Right lobe of liver (tissue), 6 donors: Measurements from ENCODE around the gene GFI1. TPM values are rescaled to one million over a fixed set of nuclear protein-coding genes. Genes with fewer than 3 reads are reported as not detected.

Source experiments
- ATAC-seq, 4 donors: fragments of 200-7000 bp; cut with Tn5 transposase; one replicate each; pipeline ENCODE4 v1.9.1; 2020; ENCODE audit warnings: mild to moderate bottlenecking in 4 of 4, moderate library complexity in 4 of 4
- DNase-seq, 3 donors: peaks; one replicate each; pipeline ENCODE4 v3.0.0-alpha.2; 2020
- H3K27ac ChIP-seq, 3 donors: fragments of 200-600 bp; one replicate each; pipeline ENCODE4 v1.8.0; 2022
- H3K27me3 ChIP-seq, 2 donors: fragments of 200-600 bp; one replicate each; pipeline ENCODE4 v1.8.0; 2022
- H3K36me3 ChIP-seq, 4 donors: fragments of 200-600 bp; sonication (generic) in 1 of 4; one replicate each; pipeline versions ENCODE4 v1.5.1 to v1.8.0; 2017 to 2022; ENCODE audit warnings: control low read depth in 1 of 4
- H3K4me1 ChIP-seq, 4 donors: fragments of 200-600 bp; sonication (generic) in 1 of 4; one replicate each; pipeline versions ENCODE4 v1.5.1 to v1.8.0; 2017 to 2022; ENCODE audit warnings: control low read depth in 1 of 4
- H3K4me3 ChIP-seq, 3 donors: fragments of 200-600 bp; one replicate each; pipeline ENCODE4 v1.8.0; 2022
- H3K9me3 ChIP-seq, 4 donors: fragments of 200-600 bp; sonication (generic) in 1 of 4; one replicate each; pipeline versions ENCODE4 v1.5.1 to v1.8.0; 2017 to 2022; ENCODE audit warnings: control low read depth in 1 of 4
- POLR2A ChIP-seq: fragments of 450-650 bp; IDR thresholded peaks from one replicate; pipeline ENCODE4 v1.6.1; 2017; ENCODE audit warnings: antibody characterized with exemption, mild to moderate bottlenecking
- WGBS: methylation state at CpG from one replicate; pipeline ENCODE4 v1.1.6; 2018; ENCODE audit warnings: low coverage, low lambda C conversion rate; ENCODE audit not compliant: insufficient coverage; ENCODE audit errors: missing lambda C conversion rate; 5-methylcytosine and 5-hydroxymethylcytosine counted together
- intact Hi-C, 2 donors: fragments of 100-400 bp; cut with DNase I; formaldehyde crosslinking; loops; one replicate each; pipeline versions ENCODE4 v1.11.2 to v1.14.1; 2022
- total RNA-seq, 6 experiments: library from RNA; depleted of rRNA in 2 of 6; stranded (reverse); fragments of >200 nt in 2 of 6; fragmentation: NEBNext Ultra II Directional in 3 of 6; extraction: Animal tissue kit (Norgen Biotek cat#: 25700) in 3 of 6; gene quantifications; one replicate each; pipeline versions ENCODE4 v1.1.0 to v1.2.4, GENCODE V29; 2016 to 2023
- TF ChIP-seq, protein P1 (sequence below), 4 donors: fragments of 200-600 bp in 3 of 4; fragments of 450-650 bp in 1 of 4; IDR thresholded peaks; one replicate each; pipeline versions ENCODE4 v1.5.1 to v1.8.0; 2016 to 2022; ENCODE audit warnings: antibody characterized with exemption in 4 of 4, mild to moderate bottlenecking in 2 of 4
- donor health status: DM: no; HTN: yes; CAD: no.
- donor health status: DM: no; HTN: no; CAD: no.
- donor health status: DM: no; HTN: no; CAD: no.
- donor health status: DM: no; HTN: yes; CAD: no.
- donor health status: DM: no; HTN: yes; CAD: no.

GFI1 gene
- total RNA-seq, 6 experiments from 2014 or later = 0.12 to 0.80 (median 0.42) TPM

DNA sequence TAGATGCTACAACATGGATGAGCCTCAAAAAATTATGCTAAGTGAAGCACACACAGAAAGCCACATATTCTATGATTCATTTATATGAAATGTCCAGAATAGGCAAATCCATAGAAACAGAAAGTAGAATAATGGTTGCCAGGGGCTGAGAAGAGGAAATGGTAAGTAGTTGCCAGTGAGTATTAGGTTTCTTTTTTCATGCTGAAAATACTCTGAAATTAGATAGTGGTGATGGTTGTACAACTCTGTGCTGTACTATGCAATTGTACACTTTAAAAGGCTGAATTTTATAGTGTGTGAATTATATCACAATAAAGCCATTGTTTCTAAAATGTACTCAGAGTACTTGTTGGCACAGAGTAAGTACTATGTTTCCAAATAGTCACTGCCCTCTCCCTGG lies 15.5 kb upstream of the GFI1 start:
- TF ChIP-seq, protein P1, sequence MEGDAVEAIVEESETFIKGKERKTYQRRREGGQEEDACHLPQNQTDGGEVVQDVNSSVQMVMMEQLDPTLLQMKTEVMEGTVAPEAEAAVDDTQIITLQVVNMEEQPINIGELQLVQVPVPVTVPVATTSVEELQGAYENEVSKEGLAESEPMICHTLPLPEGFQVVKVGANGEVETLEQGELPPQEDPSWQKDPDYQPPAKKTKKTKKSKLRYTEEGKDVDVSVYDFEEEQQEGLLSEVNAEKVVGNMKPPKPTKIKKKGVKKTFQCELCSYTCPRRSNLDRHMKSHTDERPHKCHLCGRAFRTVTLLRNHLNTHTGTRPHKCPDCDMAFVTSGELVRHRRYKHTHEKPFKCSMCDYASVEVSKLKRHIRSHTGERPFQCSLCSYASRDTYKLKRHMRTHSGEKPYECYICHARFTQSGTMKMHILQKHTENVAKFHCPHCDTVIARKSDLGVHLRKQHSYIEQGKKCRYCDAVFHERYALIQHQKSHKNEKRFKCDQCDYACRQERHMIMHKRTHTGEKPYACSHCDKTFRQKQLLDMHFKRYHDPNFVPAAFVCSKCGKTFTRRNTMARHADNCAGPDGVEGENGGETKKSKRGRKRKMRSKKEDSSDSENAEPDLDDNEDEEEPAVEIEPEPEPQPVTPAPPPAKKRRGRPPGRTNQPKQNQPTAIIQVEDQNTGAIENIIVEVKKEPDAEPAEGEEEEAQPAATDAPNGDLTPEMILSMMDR (IDR thresholded peaks at IDR 0.05) = no peak
- no peak for TF ChIP-seq POLR2A
- no peak for ATAC-seq

DNA sequence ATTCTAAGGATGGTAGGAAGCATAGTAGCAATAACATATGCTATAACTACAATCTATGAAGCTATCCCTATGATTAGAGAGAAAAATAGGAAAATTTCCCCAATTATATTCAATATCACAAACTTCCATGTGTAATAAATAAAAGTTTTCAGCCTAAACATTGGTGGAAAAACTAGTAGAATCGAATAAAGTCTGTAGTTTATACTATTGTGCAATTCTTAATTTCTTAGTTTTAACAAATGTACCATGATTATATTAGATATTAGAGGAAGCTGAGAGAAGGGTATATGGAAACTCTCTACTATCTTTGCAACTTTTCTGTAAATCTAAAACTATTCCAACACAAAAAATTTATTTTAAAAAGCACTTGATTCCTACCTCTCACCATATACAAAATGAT lies 13.8 kb upstream of the GFI1 start:
- whole genome bisulfite sequencing = 47% methylated on average over 1 of the region's 1 CpG
- Histone ChIP-seq H3K4me3 (no peak overlapping the region), H3K36me3 (no peaks in the 10 kb centered on the region), H3K27me3 (no peaks in the 10 kb centered on the region), H3K9me3 (no peaks in the 10 kb centered on the region), H3K4me1 (peaks cover 0 to 12% (median 0%) of the 10 kb centered on the region in 4 donors), H3K27ac (no peak overlapping the region)
- ATAC-seq (no peak), DNase-seq (no peak)
- intact Hi-C loops = no loop called here
- TF ChIP-seq, protein P1 (IDR thresholded peaks at IDR 0.05) = no peak
- TF ChIP-seq POLR2A = no peak

More for the DNA sequence above, 15.5 kb upstream of the GFI1 start:
- H3K4me3 ChIP-seq = no peak overlapping the region
- H3K27me3 ChIP-seq = no peaks in the 10 kb centered on the region
- intact Hi-C loops = no loop called here
- peaks cover 0 to 14% (median 0%) of the 10 kb centered on the region in 4 donors for H3K4me1 ChIP-seq
- H3K36me3 ChIP-seq = no peaks in the 10 kb centered on the region
- H3K9me3 ChIP-seq = no peaks in the 10 kb centered on the region
- no peak overlapping the region for H3K27ac ChIP-seq
- DNase-seq = no peak

DNA sequence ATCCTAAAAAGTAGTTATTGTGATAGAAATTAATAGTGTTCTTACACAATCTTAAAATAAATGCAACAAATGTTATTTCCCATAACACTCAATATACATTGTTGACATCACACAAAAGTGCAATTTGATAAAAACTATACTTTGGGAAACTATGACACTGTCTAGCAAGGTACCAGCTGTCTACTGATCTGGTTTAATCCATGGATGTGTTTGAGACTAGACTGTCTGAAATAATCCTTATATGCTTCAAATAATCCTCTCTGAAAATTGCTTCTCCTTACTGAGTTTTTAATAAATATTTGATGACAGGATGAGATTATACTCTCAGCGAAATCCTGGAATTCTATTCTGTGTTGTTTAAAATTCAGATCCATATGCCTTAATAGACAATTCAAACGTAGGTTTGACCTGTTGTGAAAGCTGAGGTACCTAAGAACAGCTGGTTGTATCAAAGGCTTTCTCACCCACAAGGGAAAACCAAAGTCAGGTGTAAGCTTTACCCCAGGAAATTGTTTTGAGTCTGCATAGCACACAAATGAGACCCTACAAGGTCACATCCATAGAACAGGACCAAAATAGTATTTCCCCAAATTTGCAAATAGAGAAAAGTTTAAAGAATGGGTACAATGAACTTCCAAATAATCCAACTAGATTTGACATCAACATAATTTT lies 8.8 kb upstream of the GFI1 start:
- DNase-seq (no peak), ATAC-seq (no peak)
- H3K27me3 ChIP-seq = no peaks in the 10 kb centered on the region
- H3K36me3 ChIP-seq = no peaks in the 10 kb centered on the region
- 78% methylated on average over 2 of the region's 2 CpGs for WGBS
- H3K4me3 ChIP-seq = no peak overlapping the region
- TF ChIP-seq POLR2A = no peak
- TF ChIP-seq, protein P1 (IDR thresholded peaks at IDR 0.05) = no peak
- no peak overlapping the region for H3K27ac ChIP-seq
- no peaks in the 10 kb centered on the region for H3K9me3 ChIP-seq
- H3K4me1 ChIP-seq = no peaks in the 10 kb centered on the region
- intact Hi-C loops = no loop called here

DNA sequence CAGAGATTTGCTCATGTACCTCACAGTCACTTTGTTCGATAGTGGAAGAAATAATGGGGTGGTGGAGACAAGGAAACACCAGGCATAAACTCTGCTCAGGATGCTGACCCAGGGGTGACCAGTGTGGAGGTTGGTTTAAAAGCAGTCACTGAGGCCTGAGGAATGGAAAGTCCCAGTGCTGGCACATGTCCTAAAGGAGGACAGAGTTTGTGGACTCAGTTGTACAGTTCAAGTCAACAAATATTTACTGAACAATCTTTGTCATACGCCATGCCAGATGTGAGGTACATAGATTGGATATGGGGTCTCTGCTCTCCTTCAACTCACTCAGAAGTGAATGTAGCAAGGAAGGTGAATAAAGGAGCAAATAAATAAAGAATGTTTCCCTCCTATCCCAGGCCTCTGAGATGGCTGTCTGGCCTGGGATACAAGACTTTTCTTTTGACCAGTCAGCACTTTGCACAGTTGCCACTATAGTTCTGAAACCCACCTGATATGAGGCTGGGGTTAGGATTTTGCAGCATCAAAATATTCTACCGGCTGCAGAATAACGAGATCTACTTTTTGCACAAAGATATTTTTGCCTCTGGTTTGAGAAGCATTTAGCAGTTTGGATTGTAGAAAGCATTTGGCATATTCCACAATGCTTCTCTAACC lies 7.9 kb upstream of the GFI1 start:
- intact Hi-C loops = no loop called here
- WGBS = 62% methylated on average over 4 of the region's 4 CpGs
- Histone ChIP-seq H3K4me3 (no peak overlapping the region), H3K4me1 (no peaks in the 10 kb centered on the region), H3K9me3 (no peaks in the 10 kb centered on the region), H3K27ac (no peak overlapping the region), H3K36me3 (no peaks in the 10 kb centered on the region), H3K27me3 (no peaks in the 10 kb centered on the region)
- DNase-seq (no peak), ATAC-seq (peak in 1 of 4 donors; percentile 38)
- TF ChIP-seq, protein P1 (IDR thresholded peaks at IDR 0.05) = no peak
- no peak for TF ChIP-seq POLR2A
